CD4-positive, alpha-beta T cell treated with Interleukin-12 subunit alpha and Interleukin-12 subunit beta, for 1 hour (primary cell): ENCODE data around the gene MAP3K5.

Experiments used
- DNase-seq: peaks from one replicate; pipeline ENCODE4 v3.0.0-alpha.2; 2020

Gene MAP3K5

DNA sequence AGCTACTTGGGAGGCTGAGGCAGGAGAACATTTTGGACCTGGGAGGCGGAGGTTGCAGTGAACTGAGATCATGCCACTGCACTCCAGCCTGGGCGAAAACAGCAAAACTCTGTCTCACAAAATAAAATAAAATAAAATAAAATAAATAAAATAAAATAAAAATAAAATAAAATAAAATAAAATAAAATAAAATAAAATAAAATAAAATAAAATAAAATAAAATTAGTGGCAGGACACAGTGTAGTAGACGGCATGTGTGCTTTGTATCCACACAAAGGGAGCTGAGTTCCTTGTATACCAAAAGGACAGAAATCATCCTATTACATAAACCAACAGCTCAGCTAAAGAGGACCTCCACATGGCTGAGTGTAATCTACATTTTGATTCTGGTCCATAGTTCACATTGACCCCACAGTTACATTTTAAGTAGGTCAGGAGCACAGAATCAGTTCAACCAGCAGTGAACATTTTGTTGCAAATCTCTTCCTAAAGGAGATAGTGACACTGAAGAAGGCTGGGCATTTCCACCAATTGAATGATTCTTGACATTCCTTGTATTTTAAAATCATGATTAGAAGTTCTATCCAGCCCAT, 150.3 kb downstream of the MAP3K5 start:
- no peak for DNase-seq

DNA sequence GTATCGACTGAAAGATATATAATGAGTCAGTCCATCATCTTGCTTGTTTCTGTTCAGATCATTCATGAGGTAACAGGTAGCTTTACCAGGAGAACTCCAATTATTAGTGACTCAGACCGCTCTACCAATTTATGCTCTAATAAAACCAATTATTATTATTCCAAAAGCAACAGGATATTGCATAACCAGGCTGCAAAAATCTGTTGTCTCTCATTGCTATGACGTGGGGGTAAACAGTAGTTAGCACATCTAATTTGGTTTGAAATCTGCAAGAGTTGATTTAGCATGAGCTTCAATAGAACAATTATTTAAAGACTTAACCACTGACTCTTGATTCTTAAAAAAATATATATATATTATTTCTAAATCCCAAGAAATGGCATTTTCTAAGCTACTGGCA, 151.1 kb downstream of the MAP3K5 start:
- DNase-seq: no peak

- no peak for DNase-seq
These were observed 152.0 kb downstream of the MAP3K5 start for GRCh38 chr6:136640132-136640915.

DNA sequence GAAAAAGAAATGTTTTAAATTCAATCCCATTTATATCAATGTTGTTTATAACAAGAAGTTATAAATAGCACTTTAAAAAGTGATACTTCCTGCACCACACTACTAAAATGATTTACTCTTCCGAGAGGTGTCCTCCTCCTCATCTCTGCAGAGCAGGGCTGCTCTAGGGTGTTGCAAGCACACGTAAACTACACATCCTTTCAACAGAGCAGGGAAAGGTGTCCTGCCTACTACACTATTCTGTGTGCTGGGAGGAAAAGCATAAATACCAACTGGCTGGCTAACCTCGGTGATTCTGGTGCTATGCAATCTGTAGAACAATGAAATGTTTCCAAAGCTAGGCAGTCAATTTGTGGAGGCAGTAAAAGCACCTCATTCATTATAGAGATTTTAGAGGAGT, 152.6 kb downstream of the MAP3K5 start:
- DNase-seq: no peak

DNA sequence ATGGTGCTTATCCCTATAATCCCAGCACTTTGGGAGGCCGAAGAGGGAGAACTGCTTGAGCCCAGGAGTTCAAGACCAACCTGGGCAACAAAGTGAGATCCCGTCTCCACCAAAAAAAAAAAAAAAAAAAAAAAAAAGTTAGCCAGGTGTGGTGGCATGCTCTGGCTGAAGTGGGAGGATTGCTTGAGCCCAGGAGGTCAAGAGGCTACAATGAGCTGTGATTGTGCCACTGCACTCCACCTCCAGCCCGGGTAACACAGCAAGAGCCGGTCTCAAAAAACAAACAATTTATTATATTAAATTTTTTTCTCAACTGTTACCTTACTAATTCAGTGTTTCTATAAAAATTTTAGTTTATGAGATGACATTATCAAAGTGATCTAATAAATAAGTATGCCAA, 156.7 kb downstream of the MAP3K5 start:
- no peak for DNase-seq

DNA sequence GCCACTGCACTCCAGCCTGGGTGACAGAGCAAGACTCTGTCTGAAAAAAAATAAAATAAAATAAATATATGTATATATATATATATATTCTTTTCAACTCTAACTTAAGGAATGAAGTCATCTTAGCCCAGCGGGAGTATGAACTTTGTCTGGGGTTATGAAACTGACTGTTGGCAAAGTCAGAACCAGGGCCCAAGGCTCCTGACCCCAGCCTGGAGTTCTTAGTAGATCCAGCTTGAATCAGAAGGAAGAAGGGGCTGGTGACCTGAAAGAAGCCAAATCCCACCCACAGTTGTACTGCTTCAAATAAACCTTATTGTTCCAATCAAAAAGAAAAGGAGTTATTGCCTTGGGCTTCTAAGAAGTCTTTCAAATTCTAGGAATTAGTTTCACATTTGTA, 158.9 kb downstream of the MAP3K5 start:
- no peak for DNase-seq

DNA sequence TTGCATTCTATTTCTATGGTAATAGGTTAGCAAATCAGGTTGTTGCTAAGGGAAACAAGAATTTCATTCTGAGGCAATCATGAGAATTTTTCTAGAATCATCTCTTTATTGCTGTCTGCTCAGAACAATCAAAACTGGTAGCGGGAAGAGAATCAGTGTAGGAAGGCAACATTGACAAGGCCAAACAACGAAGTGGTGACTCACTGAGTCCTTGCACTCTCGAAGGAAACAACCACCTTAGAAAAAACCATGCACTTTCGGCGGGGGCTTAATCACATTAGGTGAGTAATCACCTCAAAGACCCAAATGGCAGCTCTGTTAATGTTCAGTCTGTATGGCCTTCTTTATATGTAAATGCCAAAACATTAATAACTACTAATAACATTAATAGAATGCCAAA, 163.3 kb downstream of the MAP3K5 start:
- DNase-seq: no peak

DNA sequence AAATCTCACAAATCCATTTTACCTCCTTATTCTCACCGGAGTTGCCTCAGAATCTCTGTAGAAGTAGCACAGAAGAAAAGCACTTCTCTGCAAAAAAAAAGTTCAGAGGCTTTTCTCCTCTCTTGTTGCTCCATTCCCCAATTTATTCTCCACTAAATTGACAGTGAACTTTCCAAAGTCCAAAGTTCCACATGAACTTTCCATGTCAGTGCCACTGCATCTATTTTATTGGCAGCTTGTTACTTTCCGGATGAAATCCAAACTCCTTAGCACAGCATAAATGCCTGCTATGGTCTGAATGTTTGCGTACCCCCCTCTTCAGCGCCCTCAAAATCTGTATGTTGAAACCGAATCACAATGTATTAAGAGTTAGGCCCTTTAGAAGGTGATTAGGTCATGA, 165.1 kb downstream of the MAP3K5 start:
- no peak for DNase-seq

GRCh38 chr6:136625293-136625692, 167.0 kb downstream of the MAP3K5 start:
- no peak for DNase-seq

GRCh38 chr6:136624347-136624746, 167.9 kb downstream of the MAP3K5 start:
- DNase-seq: no peak

DNA sequence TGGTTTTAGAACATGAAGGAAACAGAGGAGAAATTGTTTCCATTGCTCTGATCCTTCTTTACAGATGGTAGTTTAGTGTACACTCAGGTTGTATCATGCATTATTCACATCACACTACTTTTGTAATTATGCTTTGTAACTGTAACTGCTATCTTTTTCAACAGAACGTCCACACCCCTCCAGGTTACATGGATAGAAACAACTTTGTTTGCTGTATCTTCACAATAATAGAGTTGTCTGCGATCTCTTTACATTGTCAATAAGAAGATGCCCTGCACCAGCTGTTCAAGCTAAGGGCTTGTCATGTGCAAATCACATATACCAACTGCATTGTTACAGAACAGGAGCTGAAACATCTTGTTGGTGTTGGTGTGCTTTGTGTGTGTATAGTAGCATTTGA, 174.2 kb downstream of the MAP3K5 start:
- DNase-seq: no peak

DNA sequence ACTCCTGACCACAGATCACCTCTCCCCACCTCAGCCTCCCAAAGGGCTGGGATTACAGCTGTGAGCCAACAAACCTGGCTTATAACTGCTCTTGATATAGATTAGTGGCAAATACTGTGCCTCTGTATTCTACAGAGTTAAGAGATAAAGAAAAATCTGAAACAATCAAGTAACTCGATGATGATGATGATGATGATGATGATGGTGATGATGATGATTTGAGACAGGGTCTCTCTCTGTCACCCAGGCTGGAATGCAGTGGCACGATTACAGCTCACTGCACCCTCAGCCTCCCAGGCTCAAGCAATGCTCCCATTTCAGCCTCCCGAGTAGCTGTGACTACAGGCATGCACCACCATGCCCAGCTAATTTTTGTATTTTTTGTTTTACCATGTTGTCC, 175.8 kb downstream of the MAP3K5 start:
- no peak for DNase-seq

GRCh38 chr6:136614994-136615393, 177.3 kb downstream of the MAP3K5 start:
- no peak for DNase-seq

DNA sequence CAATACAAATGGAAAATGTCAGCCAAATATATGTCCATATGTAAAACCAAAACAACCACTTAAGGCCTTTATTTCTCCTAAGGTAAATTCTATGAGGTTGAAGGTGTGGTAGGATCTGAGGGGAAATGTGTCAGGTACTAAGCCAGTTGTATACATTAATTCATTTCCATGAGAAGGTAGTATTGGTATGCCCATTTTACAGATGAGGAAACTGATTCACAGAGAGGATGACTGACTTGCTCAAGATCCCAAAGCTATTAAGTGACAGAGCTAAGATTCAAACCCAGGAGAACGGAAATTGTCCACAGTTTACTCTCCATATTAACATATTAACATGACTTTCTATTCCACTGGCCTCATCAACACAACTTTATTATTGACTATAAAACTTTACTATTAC, 177.9 kb downstream of the MAP3K5 start:
- no peak for DNase-seq

DNA sequence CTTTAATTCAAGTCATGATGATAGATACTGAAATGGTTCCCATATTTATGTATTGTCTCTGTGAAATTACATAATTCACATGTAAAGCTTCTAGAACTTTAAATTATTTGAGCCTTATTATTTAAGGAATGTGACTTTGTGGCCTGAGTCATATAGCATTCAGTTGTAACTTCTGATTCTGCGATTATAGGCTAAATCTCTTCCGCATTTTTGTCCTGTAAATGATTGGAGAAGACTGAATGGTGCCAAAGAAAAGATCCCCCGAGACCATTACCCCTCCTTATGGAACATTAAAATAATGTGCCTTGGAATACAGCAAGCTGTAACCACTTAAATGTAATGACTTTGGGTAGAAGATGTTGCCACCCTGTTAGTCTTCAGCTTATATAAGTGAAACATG, 178.8 kb downstream of the MAP3K5 start:
- DNase-seq: no peak

DNA sequence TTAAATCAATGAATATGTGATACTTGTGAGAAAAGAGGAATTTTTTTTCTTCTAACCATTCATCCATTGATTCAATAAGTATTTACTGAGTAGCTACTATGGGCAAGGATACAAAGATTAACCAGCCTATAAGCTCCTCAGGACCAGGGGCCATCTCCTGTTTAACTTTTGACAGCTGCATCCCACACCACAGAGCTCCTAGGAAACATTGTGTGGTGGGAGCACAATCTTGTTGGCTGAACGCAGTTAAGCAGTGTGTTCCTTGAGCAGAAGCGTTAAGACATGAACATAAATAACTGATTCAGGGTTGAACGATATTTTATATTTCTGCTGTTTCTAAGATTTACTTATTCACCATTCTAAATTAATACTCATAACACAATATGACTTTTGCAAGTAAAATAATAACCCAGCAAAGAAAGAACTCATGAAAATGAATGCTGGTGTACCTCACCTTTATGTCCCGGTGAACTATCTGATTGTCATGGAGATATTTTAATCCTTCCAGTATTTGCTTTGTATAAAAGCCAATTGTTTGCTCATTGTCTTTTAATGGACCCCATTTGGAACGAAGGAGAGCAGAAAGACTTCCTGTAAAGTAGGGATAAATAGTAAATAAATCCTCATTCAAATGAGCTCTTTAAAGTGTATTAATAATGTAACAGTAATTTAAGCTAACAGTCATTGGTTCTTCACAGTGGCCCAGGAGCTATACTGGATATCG, 179.4 kb downstream of the MAP3K5 start:
- no peak for DNase-seq

DNA sequence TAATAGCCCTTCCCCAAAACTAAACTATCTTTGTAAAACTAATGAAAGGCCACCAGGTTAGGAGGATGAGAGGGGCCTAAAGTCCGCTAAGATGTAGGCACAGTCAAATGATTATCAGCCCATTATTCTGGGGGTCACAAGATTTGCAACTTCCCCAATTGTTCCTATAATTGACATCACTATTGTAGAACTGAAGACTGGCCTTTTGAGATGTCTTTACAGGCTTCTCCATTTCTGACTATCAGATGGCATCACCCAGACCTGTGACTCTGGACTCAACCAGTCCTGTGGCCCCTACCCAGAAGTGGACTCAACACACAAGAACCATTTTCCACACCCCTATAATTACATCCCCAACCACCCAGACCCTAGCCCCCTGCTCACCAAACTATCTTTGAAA, 180.5 kb downstream of the MAP3K5 start:
- no peak for DNase-seq

DNA sequence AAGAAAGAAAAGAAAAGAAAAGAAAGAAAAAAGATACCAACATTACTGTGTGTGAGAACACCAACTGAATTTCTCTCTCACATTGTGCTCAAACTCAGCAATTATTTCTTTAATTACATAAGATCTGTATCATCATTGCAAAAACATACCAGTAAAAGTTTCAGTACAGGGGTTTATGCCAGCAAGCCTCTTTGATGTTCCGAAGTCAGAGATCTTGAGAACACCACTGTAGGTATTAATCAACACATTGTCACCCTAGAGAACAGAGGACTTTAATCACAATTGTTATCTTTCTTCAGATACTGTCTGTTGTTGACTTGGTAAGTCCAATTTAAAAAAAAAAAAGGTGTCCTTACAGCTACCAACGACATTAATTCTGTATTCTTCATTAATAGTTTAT, 181.1 kb downstream of the MAP3K5 start:
- no peak for DNase-seq

DNA sequence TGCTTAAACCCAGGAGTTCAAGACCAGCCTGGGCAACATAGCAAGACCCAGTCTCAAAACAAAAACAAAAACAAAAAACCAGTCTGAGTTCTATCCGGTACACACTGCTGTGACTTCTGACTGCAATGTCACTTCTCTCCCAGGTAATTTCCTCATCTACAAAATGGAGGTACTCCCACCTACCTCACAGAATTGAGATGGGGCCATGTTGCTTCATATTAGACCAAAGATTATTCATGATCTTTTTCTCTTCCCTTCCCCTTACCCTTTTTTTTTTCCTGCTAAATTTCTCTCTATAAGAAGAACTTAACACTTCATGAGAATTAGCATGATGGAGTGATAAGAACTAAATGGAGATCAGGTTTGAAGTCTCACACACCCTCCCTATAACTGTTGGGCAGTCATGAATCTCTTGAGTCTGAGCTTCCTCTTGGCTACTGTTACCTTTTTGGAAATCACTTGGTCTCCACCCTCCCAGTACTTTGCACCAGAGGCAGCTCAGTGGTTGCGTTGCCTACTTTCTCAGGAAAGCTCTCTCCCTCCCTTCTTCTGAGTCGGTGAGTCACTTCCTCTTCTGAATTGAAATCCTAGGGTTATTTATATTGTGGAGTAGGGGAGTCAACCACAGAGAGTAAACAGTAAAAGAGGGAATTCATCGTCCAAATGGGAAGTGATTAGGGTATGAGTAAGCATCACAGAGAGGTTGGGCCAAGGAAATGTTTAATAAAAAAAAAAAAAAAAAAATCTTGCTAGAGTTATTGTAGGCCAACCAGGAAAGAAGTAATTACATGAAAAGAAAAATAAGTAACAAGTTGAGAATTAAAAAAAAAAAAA, 182.2 kb downstream of the MAP3K5 start:
- DNase-seq: no peak

- DNase-seq: no peak
These were observed 183.3 kb downstream of the MAP3K5 start for GRCh38 chr6:136608991-136609390.

- peak; percentile 81 for DNase-seq
These were observed 184.1 kb downstream of the MAP3K5 start for GRCh38 chr6:136607932-136608772.

DNA sequence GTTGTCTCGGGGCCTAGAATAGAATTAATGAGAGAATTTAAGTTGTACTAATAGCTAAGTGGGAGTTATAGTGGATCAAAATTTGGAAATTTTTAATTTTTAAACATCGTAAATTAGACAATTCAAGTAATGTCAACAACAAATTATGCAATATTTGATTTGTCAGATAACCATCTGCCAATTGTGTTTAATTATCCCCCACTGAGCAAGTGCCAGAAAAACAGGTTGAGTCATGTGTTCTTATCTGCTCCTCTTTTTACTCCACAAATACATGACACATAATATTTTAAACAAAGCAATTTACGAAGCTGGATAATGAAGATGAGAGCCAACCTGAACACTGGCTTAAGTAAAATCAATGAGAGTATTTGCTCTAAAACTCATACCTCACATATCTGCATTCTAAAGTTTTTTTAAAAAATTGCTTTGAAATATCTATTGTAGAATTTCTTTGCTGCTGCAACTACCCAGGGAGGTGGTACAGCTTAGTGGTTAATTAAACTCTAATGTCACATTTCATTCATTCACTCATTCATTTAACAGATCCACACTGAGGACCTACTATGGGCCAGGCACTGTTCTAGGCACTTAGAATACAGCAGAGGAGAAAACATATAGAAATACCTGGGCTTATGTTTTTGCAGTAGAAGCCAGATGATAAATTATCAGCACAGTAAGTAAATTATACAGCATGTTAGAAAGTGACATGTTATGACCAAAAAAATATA, 184.9 kb downstream of the MAP3K5 start:
- no peak for DNase-seq
